SK-N-SH (cell line): ENCODE measurements around the gene BABAM1. TPM values are rescaled to one million over a fixed set of nuclear protein-coding genes. Genes with fewer than 3 reads are reported as not detected.

Experiments used
- CTCF ChIA-PET: fragments of 300-600, 350-600 bp; formaldehyde crosslinking; extraction: SDS; loops from one replicate; lab custom pipeline; 2021; lab: Yijun Ruan, JAX
- POLR2A ChIA-PET: fragments of 350-600 bp; sonication (Branson Sonifier 250); formaldehyde crosslinking; extraction: SDS; loops from one replicate; lab custom pipeline; 2020; ENCODE audit warnings: antibody characterized with exemption, inconsistent platforms; lab: Yijun Ruan, JAX
- DNase-seq: peaks from one replicate; pipeline ENCODE4 v3.0.0; 2012
- H2AFZ ChIP-seq: fragments of 200-600 bp; sonication (generic); 2 replicates; pipeline ENCODE4 v1.8.1; 2016; ENCODE audit warnings: antibody characterized with exemption, mild to moderate bottlenecking, low read depth
- H3F3A ChIP-seq: fragments of 200-600 bp; sonication (generic); replicated peaks from 2 replicates; pipeline ENCODE3; 2016; ENCODE audit warnings: antibody characterized with exemption, mild to moderate bottlenecking; ENCODE audit not compliant: insufficient read depth
- H3K27ac ChIP-seq, 2 experiments: fragments of 200-500 bp in 1 of 2; fragments of 200-600 bp in 1 of 2; sonication (Bioruptor generic) in 1 of 2; sonication (generic), shearing (Covaris generic) in 1 of 2; 2 replicates each; pipeline versions ENCODE4 v1.5.1 to v1.6.1; 2014 to 2016; ENCODE audit warnings: low read depth in 2 of 2, inconsistent platforms in 1 of 2, low read length in 1 of 2, mild to moderate bottlenecking in 1 of 2, mixed read lengths in 1 of 2
- H3K27me3 ChIP-seq: fragments of 200-600 bp; sonication (generic), shearing (Covaris generic); 2 replicates; pipeline ENCODE4 v1.6.1; 2016; ENCODE audit warnings: mixed run types; ENCODE audit not compliant: insufficient read depth
- H3K36me3 ChIP-seq, 2 experiments: fragments of 200-500 bp in 1 of 2; fragments of 200-600 bp in 1 of 2; sonication (Bioruptor generic) in 1 of 2; sonication (generic) in 1 of 2; replicated peaks in 1 of 2; 2 replicates each; pipeline versions ENCODE3 to v1.5.1; 2014 to 2016; ENCODE audit warnings: low read length in 1 of 2, mild to moderate bottlenecking in 1 of 2; ENCODE audit not compliant: insufficient read depth in 2 of 2, control insufficient read depth in 1 of 2
- H3K4me1 ChIP-seq, 2 experiments: fragments of 200-500 bp in 1 of 2; fragments of 200-600 bp in 1 of 2; sonication (Bioruptor generic) in 1 of 2; sonication (generic), shearing (Covaris generic) in 1 of 2; 2 replicates each; pipeline versions ENCODE4 v1.5.1 to v1.6.1; 2014 to 2016; ENCODE audit warnings: low read depth in 1 of 2, low read length in 1 of 2, mixed run types in 1 of 2; ENCODE audit not compliant: insufficient read depth in 2 of 2, control insufficient read depth in 1 of 2
- H3K4me2 ChIP-seq: fragments of 200-600 bp; sonication (generic), shearing (Covaris generic); 2 replicates; pipeline ENCODE4 v1.6.1; 2017; ENCODE audit warnings: mixed run types
- H3K4me3 ChIP-seq, 2 experiments: fragments of 200-500 bp in 1 of 2; fragments of 200-600 bp in 1 of 2; sonication (Bioruptor generic) in 1 of 2; sonication (generic), shearing (Covaris generic) in 1 of 2; 2 replicates each; pipeline versions ENCODE4 v1.5.1 to v1.8.1; 2014 to 2016; ENCODE audit warnings: low read depth in 2 of 2, inconsistent platforms in 1 of 2, low read length in 1 of 2, mild to moderate bottlenecking in 1 of 2, mixed read lengths in 1 of 2, moderate library complexity in 1 of 2
- H3K79me2 ChIP-seq: fragments of 200-600 bp; sonication (generic); 2 replicates; pipeline ENCODE4 v1.8.1; 2017; ENCODE audit warnings: mild to moderate bottlenecking; ENCODE audit not compliant: insufficient read depth
- H3K9ac ChIP-seq: fragments of 200-600 bp; sonication (generic); 2 replicates; pipeline ENCODE4 v1.6.1; 2017; ENCODE audit warnings: mixed run types
- H3K9me2 ChIP-seq: fragments of 200-600 bp; sonication (generic); 2 replicates; pipeline ENCODE4 v1.6.1; 2017; ENCODE audit warnings: mixed run types
- H3K9me3 ChIP-seq: fragments of 200-600 bp; sonication (generic); 2 replicates; pipeline ENCODE4 v1.6.1; 2017; ENCODE audit warnings: mixed run types, mild to moderate bottlenecking, moderate library complexity
- H4K20me1 ChIP-seq: fragments of 200-600 bp; sonication (generic); 2 replicates; pipeline ENCODE4 v1.6.1; 2017; ENCODE audit warnings: mild to moderate bottlenecking, mixed run types; ENCODE audit not compliant: insufficient read depth
- CTCF ChIP-seq: fragments of 200-600 bp; sonication (generic); IDR thresholded peaks from 2 replicates; pipeline ENCODE4 v1.6.1; 2017; ENCODE audit warnings: antibody characterized with exemption, mild to moderate bottlenecking, moderate library complexity
- EP300 ChIP-seq, 2 experiments: IDR thresholded peaks; 2 replicates each; pipeline versions ENCODE4 v1.4.0 to v1.6.1; 2012; ENCODE audit warnings: borderline replicate concordance in 1 of 2, low read depth in 1 of 2, low read length in 1 of 2
- EZH2phosphoT487 ChIP-seq: fragments of 200-600 bp; sonication (generic); IDR thresholded peaks from 2 replicates; pipeline ENCODE4 v1.6.1; 2017; ENCODE audit warnings: low read depth, mixed run types, mild to moderate bottlenecking, antibody characterized with exemption, moderate library complexity, borderline replicate concordance
- FOSL2 ChIP-seq: IDR thresholded peaks from 2 replicates; pipeline ENCODE4 v1.4.0; 2012; ENCODE audit warnings: low read depth, mild to moderate bottlenecking, moderate library complexity, borderline replicate concordance
- GATA2 ChIP-seq: sonication (generic); formaldehyde crosslinking; IDR thresholded peaks from 2 replicates; pipeline ENCODE4 v1.5.0; 2020; ENCODE audit warnings: mild to moderate bottlenecking, missing genetic modification reagents
- IRF3 ChIP-seq: fragments of 150-350 bp; IDR thresholded peaks from 2 replicates; pipeline ENCODE4 v1.6.1; 2016; ENCODE audit warnings: mild to moderate bottlenecking, low read depth, low read length
- MAX ChIP-seq: IDR thresholded peaks from 2 replicates; pipeline ENCODE4 v1.4.0; 2012; ENCODE audit warnings: low read depth
- MXI1 ChIP-seq: IDR thresholded peaks from 2 replicates; pipeline ENCODE4 v1.6.1; 2012; ENCODE audit warnings: mild to moderate bottlenecking, low read depth, low read length, improper control_type of control experiment
- NFIC ChIP-seq: IDR thresholded peaks from 2 replicates; pipeline ENCODE4 v1.4.0; 2012; ENCODE audit warnings: borderline replicate concordance
- RAD21 ChIP-seq: IDR thresholded peaks from 2 replicates; pipeline ENCODE4 v1.6.1; 2012; ENCODE audit warnings: mild to moderate bottlenecking, low read length
- RFX5 ChIP-seq: IDR thresholded peaks from 2 replicates; pipeline ENCODE4 v1.6.1; 2012; ENCODE audit warnings: mild to moderate bottlenecking, improper control_type of control experiment, low read length
- RXRA ChIP-seq: IDR thresholded peaks from 2 replicates; pipeline ENCODE4 v1.4.0; 2012; ENCODE audit warnings: low read depth, mild to moderate bottlenecking, borderline replicate concordance
- SIN3A ChIP-seq: IDR thresholded peaks from 2 replicates; pipeline ENCODE4 v1.6.1; 2012; ENCODE audit warnings: low read depth, mild to moderate bottlenecking, low read length, moderate library complexity, borderline replicate concordance
- SMC3 ChIP-seq: IDR thresholded peaks from 2 replicates; pipeline ENCODE4 v1.6.1; 2012; ENCODE audit warnings: low read depth, low read length, improper control_type of control experiment
- TAF1 ChIP-seq: IDR thresholded peaks from 2 replicates; pipeline ENCODE4 v1.6.1; 2012; ENCODE audit warnings: low read depth, mild to moderate bottlenecking, low read length, moderate library complexity, borderline replicate concordance
- TCF12 ChIP-seq: IDR thresholded peaks from 2 replicates; pipeline ENCODE4 v1.4.0; 2012
- USF2 ChIP-seq: fragments of 150-350 bp; IDR thresholded peaks from 2 replicates; pipeline ENCODE4 v1.6.1; 2017; ENCODE audit warnings: antibody characterized with exemption, low read length, low read depth, borderline replicate concordance
- YY1 ChIP-seq: IDR thresholded peaks from 2 replicates; pipeline ENCODE4 v1.4.0; 2012; ENCODE audit warnings: low read depth, mild to moderate bottlenecking
- ZBTB33 ChIP-seq: IDR thresholded peaks from 2 replicates; pipeline ENCODE4 v1.4.0; 2012; ENCODE audit warnings: low read depth, borderline replicate concordance
- whole genome bisulfite sequencing: methylation state at CpG from one replicate; pipeline ENCODE4 v1.1.6; 2017; ENCODE audit warnings: low lambda C conversion rate; 5-methylcytosine and 5-hydroxymethylcytosine counted together
- polyA plus RNA-seq, 3 experiments: library from polyadenylated mRNA; depleted of rRNA; stranded (reverse); fragments of >200 nt; gene quantifications; 2 replicates each; pipeline ENCODE4 v1.2.3, GENCODE V29; 2012

BABAM1 gene
- polyA plus RNA-seq, 1 of the 3 experiments (the other 2 are of a cell fraction): 192 TPM

GRCh38 chr19:17235300-17235970 is 31.8 kb upstream of the BABAM1 start:
- POLR2A ChIA-PET: interaction anchor here (0.8 to 2.4 kb wide), 3 partner anchors 9 to 20 kb away, joined by 5 to 12 read pairs (median 12); partner anchors contain the start of genes OCEL1 and USE1
- Histone ChIP-seq H3K9me2 (no peaks in the 10 kb centered on the region), H3K4me2 (peak overlapping the region; percentile 97), H3K9ac (peak overlapping the region; percentile 34; the same call in 1 of the 2 replicates), H2AFZ (no peak overlapping the region), H3K27me3 (no peaks in the 10 kb centered on the region), H4K20me1 (peaks cover 17% of the 10 kb centered on the region), H3K79me2 (peaks cover 62% of the 10 kb centered on the region), H3K4me3 (peak overlapping the region; percentile 53 to 70), H3F3A (peaks cover 21% of the 10 kb centered on the region), H3K27ac (peak overlapping the region; percentile 39 to 83), H3K4me1 (peaks cover 13 to 22% of the 10 kb centered on the region in 2 experiments; a peak in 3 of 4 replicates), H3K9me3 (no peaks in the 10 kb centered on the region), H3K36me3 (peaks cover 13 to 19% of the 10 kb centered on the region in 2 experiments)
- 0% methylated on average over 8 of the region's 80 CpGs for WGBS
- peak; percentile 5; the same call in 1 of the 2 replicates for TF ChIP-seq TAF1
- no peak for TF ChIP-seq GATA2
- peak; percentile 37 for TF ChIP-seq SMC3
- TF ChIP-seq CTCF: peak; percentile 49
- peak; percentile 91 for TF ChIP-seq MXI1
- no peak for TF ChIP-seq RFX5
- TF ChIP-seq RAD21: peak; percentile 56
- TF ChIP-seq NFIC: no peak
- no peak for TF ChIP-seq EZH2phosphoT487
- no peak for TF ChIP-seq USF2
- peak; percentile 63; the same call in 1 of the 2 replicates for TF ChIP-seq SIN3A
- TF ChIP-seq MAX: peak; percentile 63
- TF ChIP-seq EP300 (IDR thresholded peaks at IDR 0.05; ENCODE audit: borderline replicate concordance in 1 of 2, low read depth in 1 of 2, low read length in 1 of 2): no peak
- TF ChIP-seq RXRA: no peak
- TF ChIP-seq IRF3: no peak
- no peak for TF ChIP-seq FOSL2
- 0 out of 2 replicates have a peak, but pooled peaks have one; percentile 55 for TF ChIP-seq YY1
- TF ChIP-seq TCF12: no peak
- TF ChIP-seq ZBTB33: no peak
- DNase-seq: peak; percentile 71
- CTCF ChIA-PET: interaction anchor here (0.7 to 4.4 kb wide), 8 partner anchors 9 to 164 kb away, joined by 3 to 29 read pairs (median 4); partner anchors contain the start of genes ANKLE1, OCEL1 and USE1
